PC-3 (cell line): ENCODE results near the gene ELOVL3. TPM values are rescaled to one million over a fixed set of nuclear protein-coding genes. Genes with fewer than 3 reads are reported as not detected.
"Not testable (repeated sequence)": the region's sequence is repeated elsewhere in the genome, so short reads cannot be mapped to it uniquely, and the experiment has no call there.

Experiments used
- ATAC-seq: fragments of 200-7000 bp; cut with Tn5 transposase; 2 replicates; pipeline ENCODE4 v1.9.1; 2020; ENCODE audit warnings: mild to moderate bottlenecking, moderate library complexity
- BruUV-seq: library from RNA; stranded (reverse); fragments of 400-500 nt; replicated peaks from 2 replicates; lab custom pipeline; 2021; lab: Mats Ljungman, UMichigan
- CTCF ChIA-PET: fragments of 300-600 bp; sonication (Branson Sonifier 250); formaldehyde crosslinking; loops from one replicate; lab custom pipeline; 2022; ENCODE audit warnings: antibody characterized with exemption; lab: Charles Lee
- POLR2A ChIA-PET: fragments of 300-600 bp; sonication (Branson Sonifier 250); formaldehyde crosslinking; loops from one replicate; lab custom pipeline; 2022; ENCODE audit warnings: antibody characterized with exemption; ENCODE audit not compliant: unreplicated experiment; lab: Charles Lee
- DNase-seq: peaks from one replicate; pipeline ENCODE4 v3.0.0-alpha.2; 2015
- H2AFZ ChIP-seq: fragments of 300-600 bp; sonication (generic); 2 replicates; pipeline ENCODE4 v1.6.0; 2016; ENCODE audit warnings: antibody characterized with exemption, low read length
- H3F3A ChIP-seq: fragments of 300-600 bp; sonication (generic); one replicate; pipeline ENCODE4 v1.6.0; 2017; ENCODE audit warnings: antibody characterized with exemption, low read length, control low read depth, mild to moderate bottlenecking; ENCODE audit not compliant: unreplicated experiment
- H3K27ac ChIP-seq: fragments of 300-600 bp; sonication (generic); 2 replicates; pipeline ENCODE4 v1.5.1; 2016; ENCODE audit warnings: mild to moderate bottlenecking, low read length
- H3K27me3 ChIP-seq: fragments of 300-600 bp; sonication (generic); 2 replicates; pipeline ENCODE4 v1.6.1; 2016; ENCODE audit warnings: low read length, mixed read lengths
- H3K36me3 ChIP-seq: fragments of 300-600 bp; sonication (generic); 2 replicates; pipeline ENCODE4 v1.6.1; 2016; ENCODE audit warnings: low read depth, mixed run types, low read length, mixed read lengths
- H3K4me1 ChIP-seq: fragments of 300-600 bp; sonication (generic); 2 replicates; pipeline ENCODE4 v1.5.1; 2016; ENCODE audit warnings: low read length; ENCODE audit not compliant: insufficient read depth
- H3K4me2 ChIP-seq: fragments of 300-600 bp; sonication (generic); 2 replicates; pipeline ENCODE4 v1.6.0; 2016; ENCODE audit warnings: low read length
- H3K4me3 ChIP-seq: fragments of 300-600 bp; sonication (generic); 2 replicates; pipeline ENCODE4 v1.5.1; 2016; ENCODE audit warnings: mild to moderate bottlenecking, low read length, mixed read lengths
- H3K79me2 ChIP-seq: fragments of 300-600 bp; sonication (generic); 2 replicates; pipeline ENCODE4 v1.6.1; 2017; ENCODE audit warnings: low read length, mixed read lengths
- H3K9ac ChIP-seq: fragments of 300-600 bp; sonication (generic); 2 replicates; pipeline ENCODE4 v1.6.0; 2016; ENCODE audit warnings: mild to moderate bottlenecking, low read length
- H3K9me2 ChIP-seq: fragments of 300-600 bp; sonication (generic); replicated peaks from 2 replicates; pipeline ENCODE4 v1.6.1; 2016; ENCODE audit warnings: mixed run types, low read length, mixed read lengths
- H3K9me3 ChIP-seq: fragments of 300-600 bp; sonication (generic); 2 replicates; pipeline ENCODE4 v1.6.1; 2016; ENCODE audit warnings: low read length, mixed read lengths
- H4K20me1 ChIP-seq: fragments of 300-600 bp; sonication (generic); 2 replicates; pipeline ENCODE4 v1.6.1; 2016; ENCODE audit warnings: low read length, mixed read lengths
- CTCF ChIP-seq: fragments of 300-600 bp; sonication (generic); conservative IDR thresholded peaks from 2 replicates; pipeline ENCODE4 v1.5.1; 2017; ENCODE audit warnings: antibody characterized with exemption, low read depth, mild to moderate bottlenecking, low read length
- EZH2 ChIP-seq: fragments of 300-600 bp; sonication (generic); IDR thresholded peaks from one replicate; pipeline ENCODE4 v1.6.1; 2017; ENCODE audit warnings: antibody characterized with exemption, mild to moderate bottlenecking, low read length; ENCODE audit not compliant: unreplicated experiment
- EZH2phosphoT487 ChIP-seq: fragments of 300-600 bp; sonication (generic); IDR thresholded peaks from 2 replicates; pipeline ENCODE4 v1.6.1; 2018; ENCODE audit warnings: mild to moderate bottlenecking, antibody characterized with exemption, low read length, borderline replicate concordance
- intact Hi-C: fragments of 100-400 bp; cut with micrococcal nuclease; formaldehyde crosslinking; loops from 2 replicates; pipeline ENCODE4 v1.9.0; 2023
- total RNA-seq: library from RNA; depleted of rRNA; stranded (reverse); fragments of >200 nt; gene quantifications from 2 replicates; pipeline ENCODE4 v1.2.3, GENCODE V29; 2014

Gene ELOVL3
- total RNA-seq, 1 experiment from 2014 or later = 0.40 TPM

GRCh38 chr10:102208311-102209035 is 17.6 kb upstream of the ELOVL3 start:
- Histone ChIP-seq H3K27me3 (no peaks in the 10 kb centered on the region), H3K79me2 (no peaks in the 10 kb centered on the region), H3K4me2 (no peak overlapping the region), H3K9me2 (no peaks in the 10 kb centered on the region), H3K4me3 (no peak overlapping the region), H3K36me3 (no peaks in the 10 kb centered on the region), H3K4me1 (0 out of 2 replicates have a peak, but pooled peaks cover 5% of the 10 kb centered on the region), H3K9ac (no peak overlapping the region), H3K9me3 (no peaks in the 10 kb centered on the region), H3F3A (no peaks in the 10 kb centered on the region), H3K27ac (no peak overlapping the region), H2AFZ (no peak overlapping the region), H4K20me1 (no peaks in the 10 kb centered on the region)
- ChIA-PET POLR2A (no interaction called here), CTCF (no interaction called here)
- no peak for DNase-seq
- no TSS peak for BruUV-seq
- TF ChIP-seq EZH2phosphoT487 = no peak
- intact Hi-C loops = no loop called here
- ATAC-seq = no peak

- POLR2A ChIA-PET = no interaction called here
- H2AFZ ChIP-seq = no peak overlapping the region
- H3K9me2 ChIP-seq = no peaks in the 10 kb centered on the region
- CTCF ChIA-PET = no interaction called here
- no peak overlapping the region for H3K27ac ChIP-seq
- no peaks in the 10 kb centered on the region for H3K9me3 ChIP-seq
- BruUV-seq = no TSS peak
- no peaks in the 10 kb centered on the region for H4K20me1 ChIP-seq
- H3K79me2 ChIP-seq = no peaks in the 10 kb centered on the region
- DNase-seq = no peak
- no peak for ATAC-seq
- intact Hi-C loops = no loop called here
- no peaks in the 10 kb centered on the region for H3K36me3 ChIP-seq
- no peak overlapping the region for H3K4me2 ChIP-seq
- H3F3A ChIP-seq = no peaks in the 10 kb centered on the region
- no peaks in the 10 kb centered on the region for H3K27me3 ChIP-seq
- H3K9ac ChIP-seq = no peak overlapping the region
- H3K4me3 ChIP-seq = no peak overlapping the region
- TF ChIP-seq CTCF = no peak
- no peak for TF ChIP-seq EZH2
- TF ChIP-seq EZH2phosphoT487 = no peak
- 0 out of 2 replicates have a peak, but pooled peaks cover 5% of the 10 kb centered on the region for H3K4me1 ChIP-seq
Measured at GRCh38 chr10:102211615-102212299, 14.3 kb upstream of the ELOVL3 start.

GRCh38 chr10:102213599-102213998 is 12.5 kb upstream of the ELOVL3 start:
- CTCF ChIA-PET, H3K36me3 ChIP-seq, DNase-seq, H3K4me2 ChIP-seq, BruUV-seq, intact Hi-C loops, H3K4me3 ChIP-seq, H3K9me3 ChIP-seq, H2AFZ ChIP-seq, H3K4me1 ChIP-seq, H3F3A ChIP-seq, ATAC-seq, POLR2A ChIA-PET, H3K9ac ChIP-seq, H3K27ac ChIP-seq, H3K9me2 ChIP-seq, H3K27me3 ChIP-seq, H4K20me1 ChIP-seq, H3K79me2 ChIP-seq: not testable (repeated sequence)
